A673 (cell line): ENCODE measurements around the gene RASA3. TPM values are rescaled to one million over a fixed set of nuclear protein-coding genes. Genes with fewer than 3 reads are reported as not detected.

ENCODE experiments used
- BruUV-seq: library from RNA; stranded (reverse); fragments of 400-500 nt; replicated peaks from 2 replicates; lab custom pipeline; 2021; lab: Mats Ljungman, UMichigan
- CTCF ChIA-PET: fragments of 300-600 bp; sonication (Branson Sonifier 250); formaldehyde crosslinking; loops from one replicate; lab custom pipeline; 2022; ENCODE audit warnings: antibody characterized with exemption; lab: Charles Lee
- POLR2A ChIA-PET: fragments of 300-600 bp; sonication (Branson Sonifier 250); formaldehyde crosslinking; loops from one replicate; lab custom pipeline; 2022; ENCODE audit warnings: antibody characterized with exemption; ENCODE audit not compliant: low non-redundant PET; lab: Charles Lee
- DNase-seq: peaks from one replicate; pipeline ENCODE4 v3.0.0-alpha.2; 2015; ENCODE audit warnings: low spot score
- H3K27ac ChIP-seq: fragments of 200-600 bp; sonication (generic); 2 replicates; pipeline ENCODE4 v1.5.1; 2016; ENCODE audit warnings: mixed run types, low read depth, mild to moderate bottlenecking, mixed read lengths, antibody characterized with exemption, low read length; ENCODE audit not compliant: poor library complexity, severe bottlenecking
- H3K27me3 ChIP-seq: fragments of 200-600 bp; sonication (generic); replicated peaks from 2 replicates; pipeline ENCODE4 v1.6.1; 2017; ENCODE audit warnings: mixed run types, low read depth, mild to moderate bottlenecking, mixed read lengths, antibody characterized with exemption, low read length; ENCODE audit not compliant: insufficient read depth, poor library complexity
- H3K36me3 ChIP-seq: fragments of 200-600 bp; sonication (generic); 2 replicates; pipeline ENCODE4 v1.6.1; 2016; ENCODE audit warnings: mixed run types, mild to moderate bottlenecking, mixed read lengths, antibody characterized with exemption, low read length; ENCODE audit not compliant: insufficient read depth, poor library complexity, severe bottlenecking
- H3K4me1 ChIP-seq: fragments of 200-600 bp; sonication (generic); 2 replicates; pipeline ENCODE4 v1.6.1; 2017; ENCODE audit warnings: mixed run types, mild to moderate bottlenecking, mixed read lengths, antibody characterized with exemption, low read length; ENCODE audit not compliant: insufficient read depth, poor library complexity, severe bottlenecking
- H3K4me3 ChIP-seq: fragments of 200-600 bp; sonication (generic); 2 replicates; pipeline ENCODE4 v1.5.1; 2016; ENCODE audit warnings: low read depth, mixed run types, mild to moderate bottlenecking, mixed read lengths, low read length; ENCODE audit not compliant: poor library complexity, severe bottlenecking
- H3K9me3 ChIP-seq: fragments of 200-600 bp; sonication (generic); 2 replicates; pipeline ENCODE4 v1.6.1; 2016; ENCODE audit warnings: mixed run types, low read depth, mild to moderate bottlenecking, mixed read lengths, antibody characterized with exemption, low read length; ENCODE audit not compliant: poor library complexity, severe bottlenecking
- EZH2 ChIP-seq: fragments of 200-600 bp; sonication (generic); IDR thresholded peaks from 2 replicates; pipeline ENCODE4 v1.6.1; 2017; ENCODE audit warnings: borderline replicate concordance, low read depth, mild to moderate bottlenecking, mixed read lengths, antibody characterized with exemption, low read length; ENCODE audit not compliant: poor library complexity, severe bottlenecking
- intact Hi-C: fragments of 100-400 bp; cut with micrococcal nuclease; formaldehyde crosslinking; loops from one replicate; pipeline ENCODE4 v1.10.0; 2022; ENCODE audit not compliant: unreplicated experiment
- total RNA-seq: library from RNA; stranded (reverse); gene quantifications from 2 replicates; pipeline ENCODE4 v1.2.3, GENCODE V29; 2021
- TF ChIP-seq, protein P1 (sequence below): fragments of 300-800, 200-600 bp; sonication (generic); conservative IDR thresholded peaks from 2 replicates; pipeline ENCODE4 v1.5.1; 2017; ENCODE audit warnings: low read depth, mild to moderate bottlenecking, antibody characterized with exemption, low read length, moderate library complexity, mixed read lengths

Gene RASA3
- total RNA-seq, 1 experiment from 2014 or later, result 22.1 TPM

DNA sequence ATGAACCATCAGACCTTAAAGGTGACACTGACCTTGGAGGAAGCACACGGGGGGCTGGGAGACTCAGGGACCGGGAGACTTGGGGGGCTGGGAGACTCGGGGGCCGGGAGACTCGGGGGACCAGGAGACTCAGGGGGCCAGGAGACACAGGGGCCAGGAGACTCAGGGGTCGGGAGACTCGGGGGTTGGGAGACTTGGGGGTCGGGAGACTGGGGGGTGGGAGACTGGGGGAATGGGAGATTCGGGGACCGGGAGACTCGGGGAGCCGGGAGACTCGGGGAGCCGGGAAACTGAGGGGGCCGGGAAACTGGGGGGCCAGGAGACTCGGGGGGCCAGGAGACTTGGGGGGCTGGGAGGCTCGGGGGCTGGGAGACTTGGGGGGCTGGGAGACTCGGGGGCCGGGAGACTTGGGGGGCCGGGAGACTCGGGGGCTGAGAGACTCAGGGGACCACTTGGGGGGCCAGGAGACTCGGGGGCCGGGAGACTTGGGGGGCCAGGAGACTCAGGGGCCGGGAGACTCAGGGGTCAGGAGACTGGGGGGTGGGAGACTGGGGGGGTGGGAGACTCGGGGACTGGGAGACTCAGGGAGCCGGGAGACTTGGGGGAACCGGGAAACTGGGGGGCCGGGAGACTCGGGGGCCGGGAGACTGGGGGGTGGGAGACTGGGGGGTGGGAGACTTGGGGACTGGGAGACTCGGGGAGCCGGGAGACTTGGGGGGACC, 62.9 kb downstream of the RASA3 start:
- no TSS peak for BruUV-seq
- Histone ChIP-seq H3K4me1 (peaks cover 18% of the 10 kb centered on the region), H3K27ac (no peak overlapping the region), H3K36me3 (no peaks in the 10 kb centered on the region), H3K27me3 (no peaks in the 10 kb centered on the region), H3K4me3 (no peak overlapping the region), H3K9me3 (no peaks in the 10 kb centered on the region)
- intact Hi-C loops, result loop anchor here (10.0 kb wide), 1 partner anchor 45 kb away; no protein-coding TSS in a partner anchor
- POLR2A ChIA-PET, result no interaction called here
- DNase-seq, result no peak
- TF ChIP-seq, protein P1, sequence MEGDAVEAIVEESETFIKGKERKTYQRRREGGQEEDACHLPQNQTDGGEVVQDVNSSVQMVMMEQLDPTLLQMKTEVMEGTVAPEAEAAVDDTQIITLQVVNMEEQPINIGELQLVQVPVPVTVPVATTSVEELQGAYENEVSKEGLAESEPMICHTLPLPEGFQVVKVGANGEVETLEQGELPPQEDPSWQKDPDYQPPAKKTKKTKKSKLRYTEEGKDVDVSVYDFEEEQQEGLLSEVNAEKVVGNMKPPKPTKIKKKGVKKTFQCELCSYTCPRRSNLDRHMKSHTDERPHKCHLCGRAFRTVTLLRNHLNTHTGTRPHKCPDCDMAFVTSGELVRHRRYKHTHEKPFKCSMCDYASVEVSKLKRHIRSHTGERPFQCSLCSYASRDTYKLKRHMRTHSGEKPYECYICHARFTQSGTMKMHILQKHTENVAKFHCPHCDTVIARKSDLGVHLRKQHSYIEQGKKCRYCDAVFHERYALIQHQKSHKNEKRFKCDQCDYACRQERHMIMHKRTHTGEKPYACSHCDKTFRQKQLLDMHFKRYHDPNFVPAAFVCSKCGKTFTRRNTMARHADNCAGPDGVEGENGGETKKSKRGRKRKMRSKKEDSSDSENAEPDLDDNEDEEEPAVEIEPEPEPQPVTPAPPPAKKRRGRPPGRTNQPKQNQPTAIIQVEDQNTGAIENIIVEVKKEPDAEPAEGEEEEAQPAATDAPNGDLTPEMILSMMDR, result no peak
- TF ChIP-seq EZH2, result no peak
- CTCF ChIA-PET, result no interaction called here

DNA sequence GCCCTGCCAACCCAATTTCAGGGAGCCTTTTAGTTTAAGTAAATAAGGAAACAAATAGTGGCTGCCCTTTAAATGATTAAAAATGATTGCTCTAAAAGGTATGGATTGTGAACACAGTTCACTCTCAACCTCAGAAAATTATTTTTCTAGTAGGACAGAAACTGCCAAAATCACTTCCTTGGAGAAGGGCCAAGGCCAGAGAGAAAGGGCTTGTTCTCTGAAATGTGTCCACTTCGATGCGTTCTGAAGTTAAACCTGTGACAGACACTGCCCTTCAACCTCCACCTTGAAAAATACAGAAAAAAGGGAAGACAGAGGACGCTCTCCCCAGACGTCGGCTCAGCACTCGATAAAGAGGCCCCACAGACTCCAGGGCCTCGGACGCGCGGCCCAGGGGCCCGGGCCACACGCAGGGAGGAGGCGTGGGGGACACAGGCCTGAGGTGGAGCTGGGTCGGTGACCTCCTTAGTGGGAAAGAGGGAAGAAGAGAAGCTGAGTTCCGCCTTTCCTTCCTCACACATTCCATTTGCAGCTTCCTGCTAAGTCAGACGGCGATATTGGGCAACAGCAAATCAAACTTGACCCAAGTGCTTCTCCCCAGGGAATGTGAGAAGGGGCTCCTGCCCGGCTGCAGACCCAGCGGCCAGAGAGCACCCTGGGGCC, 63.6 kb downstream of the RASA3 start:
- ChIA-PET POLR2A (no interaction called here), CTCF (no interaction called here)
- intact Hi-C loops, result loop anchor here (10.0 kb wide), 1 partner anchor 46 kb away; no protein-coding TSS in a partner anchor
- H3K27me3 ChIP-seq, result no peaks in the 10 kb centered on the region
- peaks cover 25% of the 10 kb centered on the region for H3K4me1 ChIP-seq
- H3K36me3 ChIP-seq, result no peaks in the 10 kb centered on the region
- no peak overlapping the region for H3K27ac ChIP-seq
- BruUV-seq, result no TSS peak
- H3K9me3 ChIP-seq, result no peaks in the 10 kb centered on the region
- no peak for DNase-seq
- TF ChIP-seq, protein P1, result no peak
- no peak for TF ChIP-seq EZH2
- no peak overlapping the region for H3K4me3 ChIP-seq

GRCh38 chr13:114067886-114068651, 64.4 kb downstream of the RASA3 start:
- CTCF ChIA-PET, result interaction anchor here (0.6 kb wide), 1 partner anchor 577 kb away, joined by 9 read pairs; the partner anchor contains the start of gene DCUN1D2
- Histone ChIP-seq H3K4me3 (no peak overlapping the region), H3K27me3 (no peaks in the 10 kb centered on the region), H3K36me3 (no peaks in the 10 kb centered on the region), H3K9me3 (no peaks in the 10 kb centered on the region), H3K27ac (no peak overlapping the region), H3K4me1 (peaks cover 27% of the 10 kb centered on the region)
- BruUV-seq, result no TSS peak
- no peak for DNase-seq
- intact Hi-C loops, result loop anchor here (10.0 kb wide), 1 partner anchor 47 kb away; no protein-coding TSS in a partner anchor
- no peak for TF ChIP-seq EZH2
- TF ChIP-seq, protein P1, result no peak
- POLR2A ChIA-PET, result no interaction called here
